NCI-H82 treated with DMSO at 0.1 percent for 48 hours (cell line): ENCODE data around the gene ATAD2B.

Experiments
- DNase-seq: peaks from one replicate; lab custom pipeline; 2025; ENCODE audit not compliant: unreplicated experiment; lab: John Stamatoyannopoulos, UW

ATAD2B gene

GRCh38 chr2:23706613-23707078 is 220.3 kb downstream of the ATAD2B start:
- DNase-seq, result no peak

- DNase-seq, result no peak
Observed at GRCh38 chr2:23705771-23706612, 220.9 kb downstream of the ATAD2B start.

DNA sequence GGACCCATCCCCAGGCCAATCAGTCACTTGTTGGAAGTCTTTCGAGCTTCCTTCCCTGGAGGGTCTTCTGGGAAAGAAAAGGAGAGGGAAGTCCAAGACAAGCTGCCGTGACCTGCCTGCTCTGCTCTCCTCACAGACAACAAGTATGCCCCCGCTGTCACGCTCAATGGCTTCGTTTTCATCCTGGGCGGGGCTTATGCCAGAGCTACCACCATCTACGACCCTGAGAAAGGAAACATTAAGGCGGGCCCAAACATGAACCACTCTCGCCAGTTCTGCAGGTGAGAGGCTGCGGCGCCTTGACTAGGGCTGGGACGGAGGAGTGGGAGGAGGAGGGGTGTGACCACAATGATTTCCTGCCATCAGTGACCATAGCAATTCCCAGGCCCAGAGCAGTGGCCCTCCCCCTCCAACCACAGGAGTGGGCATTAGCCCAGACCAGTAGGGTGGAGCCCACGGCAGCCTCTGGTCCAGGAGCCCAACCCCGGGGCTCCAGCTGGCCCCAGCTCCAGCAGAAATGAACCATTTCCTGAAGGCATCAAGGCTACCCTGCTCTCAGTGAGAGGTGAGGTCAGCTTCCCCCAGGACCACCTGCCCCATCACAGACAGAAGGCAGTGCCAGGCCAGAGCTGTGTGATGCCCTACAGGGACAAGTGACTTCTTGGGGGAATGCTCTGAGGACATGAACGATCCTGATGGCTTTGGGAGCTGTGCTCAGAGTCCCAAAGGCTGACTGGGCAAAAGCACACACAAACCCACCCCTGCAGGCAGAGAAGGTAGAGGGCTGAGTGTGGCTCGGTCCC is 223.1 kb downstream of the ATAD2B start:
- DNase-seq, result no peak

- no peak for DNase-seq
Observed at GRCh38 chr2:23703037-23703582, 223.8 kb downstream of the ATAD2B start.

DNA sequence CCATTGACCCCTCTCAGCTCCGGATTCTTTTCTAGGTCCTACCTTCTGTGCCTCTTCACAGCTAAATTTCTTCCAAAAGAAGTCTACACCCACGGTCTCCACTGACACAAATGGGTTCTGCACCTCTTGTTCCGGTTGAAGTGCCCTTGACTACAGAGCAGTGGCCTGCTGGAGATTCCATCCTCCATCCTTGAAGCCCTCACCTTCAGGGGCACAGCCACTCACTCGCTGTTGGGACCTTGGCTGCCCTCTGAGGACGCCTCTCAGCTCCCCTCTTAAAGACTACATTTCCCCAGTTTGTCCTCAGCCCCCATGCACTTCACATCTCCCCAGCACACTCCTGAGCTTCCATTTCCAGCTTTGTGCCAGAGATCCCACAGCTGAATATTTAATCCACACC is 226.3 kb downstream of the ATAD2B start:
- no peak for DNase-seq

DNA sequence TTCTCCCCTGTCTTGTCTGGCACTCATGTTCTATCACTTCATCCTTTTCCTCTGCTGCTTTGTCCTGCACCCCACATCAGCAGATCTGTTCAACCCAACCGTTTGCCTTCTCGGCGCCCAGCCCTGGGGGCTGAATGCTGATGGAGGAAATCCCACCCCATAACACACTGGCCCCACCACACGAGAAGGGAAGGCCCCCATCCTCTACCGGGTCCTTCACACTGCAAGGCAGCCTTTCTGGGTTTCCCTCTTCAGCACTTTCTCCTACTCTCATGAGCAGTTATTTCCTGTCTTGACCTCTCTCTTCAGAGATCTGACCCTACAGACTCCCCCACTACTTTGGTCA is 227.4 kb downstream of the ATAD2B start:
- no peak for DNase-seq

DNA sequence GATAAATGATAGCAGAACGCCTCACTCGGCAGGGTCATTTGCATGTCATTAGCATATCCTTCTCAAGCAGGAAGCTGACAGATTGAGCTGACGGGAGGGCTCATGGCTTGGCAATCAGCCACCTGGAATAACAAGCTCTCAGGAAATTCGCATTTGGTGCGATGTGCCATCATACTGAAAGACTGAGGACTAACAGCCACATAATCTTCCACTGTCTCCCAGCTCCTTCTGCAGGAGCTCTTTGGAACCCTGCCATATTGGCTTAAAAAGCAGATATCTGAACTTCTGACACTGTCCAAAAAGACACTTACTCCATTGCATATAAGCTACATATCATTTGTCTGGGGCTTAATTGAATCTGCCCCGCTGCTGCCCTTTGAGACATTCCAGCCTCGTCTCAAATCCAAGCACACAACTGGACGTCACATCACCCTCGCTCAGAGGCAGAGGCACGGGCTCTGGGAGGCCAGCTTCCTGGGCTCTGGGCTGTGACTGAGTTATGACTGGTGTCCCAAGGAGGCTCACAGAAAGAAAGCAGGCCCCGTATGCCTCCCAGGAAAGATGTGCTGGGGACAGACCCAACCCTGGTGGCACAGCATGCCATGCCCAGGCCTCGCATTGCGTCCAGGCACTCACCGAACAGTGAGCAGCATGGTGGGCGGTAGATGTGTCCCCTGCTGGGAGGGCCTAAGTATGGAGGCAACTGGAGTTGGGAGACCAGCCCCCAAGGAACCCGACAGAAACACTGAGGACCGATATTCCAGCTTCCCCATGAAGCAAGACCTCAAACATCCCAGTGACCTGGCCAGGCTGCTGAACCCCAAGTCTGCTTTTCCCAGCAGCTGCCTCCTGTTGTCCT is 228.0 kb downstream of the ATAD2B start:
- DNase-seq, result no peak
